K562 (cell line): ENCODE results near the gene MITF. TPM values are rescaled to one million over a fixed set of nuclear protein-coding genes. Genes with fewer than 3 reads are reported as not detected.
A peak's percentile ranks its signal among the peaks of the same experiment; 100 is the strongest.

ENCODE experiments used
- ATAC-seq: fragments of 200-7000 bp; cut with Tn5 transposase; 3 replicates; pipeline ENCODE4 v1.9.1; 2020; ENCODE audit warnings: moderate library complexity
- BruUV-seq: library from RNA; stranded (reverse); fragments of 400-500 nt; replicated peaks from 2 replicates; lab custom pipeline; 2021; lab: Mats Ljungman, UMichigan
- CTCF ChIA-PET: fragments of 300-600 bp; formaldehyde crosslinking; extraction: SDS; loops from one replicate; lab custom pipeline; 2021; ENCODE audit warnings: low intra/inter-chr PET ratio; lab: Yijun Ruan, JAX
- POLR2A ChIA-PET: fragments of 300-600, 350-650 bp; sonication (Branson Sonifier 250); formaldehyde crosslinking; extraction: SDS; loops from one replicate; lab custom pipeline; 2021; ENCODE audit warnings: antibody characterized with exemption, inconsistent platforms; lab: Yijun Ruan, JAX
- DNase-seq, 4 experiments: peaks; one replicate each; pipeline versions ENCODE4 v3.0.0 to v3.0.0-alpha.2; 2011 to 2018; ENCODE audit warnings: low spot score in 3 of 4, mixed read lengths in 3 of 4; ENCODE audit errors: extremely low read depth in 1 of 4
- FAIRE-seq: peaks from 2 replicates; lab custom pipeline; 2011; peaks lifted over from hg19 to GRCh38; lab: Jason Lieb, UNC
- H2AFZ ChIP-seq: 2 replicates; pipeline ENCODE4 v1.6.0; 2011; ENCODE audit warnings: low read depth, low read length, control low read depth, inconsistent platforms
- H3K27ac ChIP-seq: fragments of 200-600 bp; 3 replicates; pipeline ENCODE4 v1.8.0; 2011; ENCODE audit warnings: low read depth, mild to moderate bottlenecking, control low read depth, inconsistent platforms, low read length, moderate library complexity, mixed read lengths; ENCODE audit errors: extremely low read depth
- H3K27me3 ChIP-seq, 2 experiments: fragments of 300-600 bp in 1 of 2; 2 replicates in 1 of 2; 3 replicates in 1 of 2; pipeline versions ENCODE4 v1.6.0 to v1.8.0; 2011; ENCODE audit warnings: inconsistent platforms in 2 of 2, low read length in 2 of 2, mild to moderate bottlenecking in 1 of 2, mixed read lengths in 1 of 2, moderate library complexity in 1 of 2; ENCODE audit not compliant: control insufficient read depth in 2 of 2, insufficient read depth in 2 of 2
- H3K36me3 ChIP-seq: fragments of 300-600 bp; 3 replicates; pipeline ENCODE4 v1.8.0; 2011; ENCODE audit warnings: mild to moderate bottlenecking, low read length, inconsistent platforms; ENCODE audit not compliant: control insufficient read depth, insufficient read depth
- H3K4me1 ChIP-seq, 2 experiments: fragments of 200-600 bp in 1 of 2; replicated peaks in 1 of 2; 2 replicates in 1 of 2; 3 replicates in 1 of 2; pipeline versions ENCODE4 v1.5.1 to v1.8.0; 2011; ENCODE audit warnings: inconsistent platforms in 2 of 2, low read length in 2 of 2, mild to moderate bottlenecking in 1 of 2, mixed read lengths in 1 of 2, moderate library complexity in 1 of 2; ENCODE audit not compliant: control insufficient read depth in 2 of 2, insufficient read depth in 2 of 2
- H3K4me2 ChIP-seq: 2 replicates; pipeline ENCODE4 v1.6.1; 2011; ENCODE audit warnings: low read length, control low read depth, inconsistent platforms, mixed read lengths; ENCODE audit not compliant: insufficient read depth
- H3K4me3 ChIP-seq: fragments of 200-600 bp; sonication (generic), shearing (Covaris generic); 2 replicates; pipeline ENCODE4 v1.5.1; 2016; ENCODE audit warnings: control low read depth, inconsistent platforms
- H3K79me2 ChIP-seq: fragments of 200-600 bp; 3 replicates; pipeline ENCODE4 v1.8.0; 2011; ENCODE audit warnings: low read length, inconsistent platforms; ENCODE audit not compliant: control insufficient read depth, insufficient read depth
- H3K9ac ChIP-seq, 2 experiments: 2 replicates each; pipeline versions ENCODE4 v1.6.0 to v1.6.1; 2011; ENCODE audit warnings: low read depth in 2 of 2, low read length in 2 of 2, control low read depth in 1 of 2, inconsistent platforms in 1 of 2, mild to moderate bottlenecking in 1 of 2, mixed read lengths in 1 of 2; ENCODE audit not compliant: insufficient read depth in 1 of 2
- H3K9me1 ChIP-seq: one replicate; pipeline ENCODE4 v1.6.0; 2011; ENCODE audit warnings: inconsistent platforms, mild to moderate bottlenecking, low read length, moderate library complexity; ENCODE audit not compliant: control insufficient read depth, insufficient read depth
- H3K9me3 ChIP-seq: replicated peaks from 2 replicates; pipeline ENCODE4 v1.5.1; 2011; ENCODE audit warnings: low read depth, low read length, inconsistent platforms; ENCODE audit not compliant: control insufficient read depth, insufficient read depth
- H4K20me1 ChIP-seq: replicated peaks from 2 replicates; pipeline ENCODE4 v1.6.1; 2011; ENCODE audit warnings: low read length, inconsistent platforms, mixed read lengths; ENCODE audit not compliant: control insufficient read depth, insufficient read depth
- CHD4 ChIP-seq: fragments of 200-600 bp; sonication (generic); IDR thresholded peaks from 3 replicates; pipeline ENCODE4 v1.6.1; 2012; ENCODE audit warnings: low read depth, mild to moderate bottlenecking, mixed read lengths, low read length, inconsistent platforms; ENCODE audit not compliant: insufficient read depth, insufficient replicate concordance, poor library complexity, severe bottlenecking
- FOXP1 ChIP-seq: sonication (generic); formaldehyde crosslinking; IDR thresholded peaks from 2 replicates; pipeline ENCODE4 v1.8.0; 2022; ENCODE audit warnings: mild to moderate bottlenecking, missing genetic modification reagents
- GABPB1 ChIP-seq: sonication (generic); formaldehyde crosslinking; IDR thresholded peaks from 2 replicates; pipeline ENCODE4 v1.8.0; 2022; ENCODE audit warnings: mild to moderate bottlenecking, missing genetic modification reagents
- HDAC2 ChIP-seq: fragments of 450-650 bp; IDR thresholded peaks from 2 replicates; pipeline ENCODE4 v1.6.1; 2016; ENCODE audit warnings: mild to moderate bottlenecking
- KDM1A ChIP-seq, 2 experiments: fragments of 450-650 bp; IDR thresholded peaks; 2 replicates each; pipeline ENCODE4 v1.6.1; 2016; ENCODE audit warnings: mild to moderate bottlenecking in 2 of 2
- LEF1 ChIP-seq: fragments of 450-650 bp; IDR thresholded peaks from 2 replicates; pipeline ENCODE4 v1.6.1; 2016; ENCODE audit warnings: mild to moderate bottlenecking
- NFIC ChIP-seq: fragments of 450-650 bp; IDR thresholded peaks from 2 replicates; pipeline ENCODE4 v1.6.1; 2017; ENCODE audit warnings: mild to moderate bottlenecking, inconsistent platforms
- TAF9B ChIP-seq: fragments of 450-650 bp; IDR thresholded peaks from 2 replicates; pipeline ENCODE4 v1.6.1; 2018; ENCODE audit warnings: mild to moderate bottlenecking; ENCODE audit not compliant: partially characterized antibody
- ZKSCAN3 ChIP-seq: fragments of 250-450 bp; sonication (Bioruptor Pico); IDR thresholded peaks from 2 replicates; pipeline ENCODE4 v1.4.0; 2020
- WGBS: fragments of 100-300 bp; shearing (Covaris generic); methylation state at CpG from one replicate; pipeline ENCODE4 v1.1.6; 2016; ENCODE audit warnings: low coverage, mixed read lengths; ENCODE audit not compliant: insufficient coverage; ENCODE audit errors: missing lambda C conversion rate; 5-methylcytosine and 5-hydroxymethylcytosine counted together
- in situ Hi-C: fragments of 300-500 bp; cut with MboI; formaldehyde crosslinking; loops from 4 replicates; pipeline ENCODE4 v1.15.0; 2018; ENCODE audit warnings: inconsistent platforms, mixed read lengths
- intact Hi-C: fragments of 100-400 bp; cut with micrococcal nuclease; formaldehyde crosslinking; loops from 2 replicates; pipeline ENCODE4 v1.14.2; 2022
- polyA plus RNA-seq, 8 experiments: library from polyadenylated mRNA; depleted of rRNA in 4 of 8; stranded (reverse) in 5 of 8; unstranded in 3 of 8; fragments of >200 nt; fragmentation: Nextera tagmentation in 2 of 8; fragmentation: Illumina TruSeq in 1 of 8; extraction: Ambion mirVana in 2 of 8; extraction: Trizol in 1 of 8; gene quantifications; 2 replicates each; pipeline versions ENCODE4 v1.2.1 to v1.2.3, GENCODE V29; 2011 to 2014; ENCODE audit warnings: inconsistent platforms in 1 of 8, missing spikeins in 1 of 8
- total RNA-seq, 7 experiments: library from RNA; depleted of rRNA in 6 of 7; stranded (reverse); fragments of >200 nt in 6 of 7; fragmentation: Illumina TruSeq in 2 of 7; extraction: Trizol in 2 of 7; gene quantifications; 2 replicates each; pipeline versions ENCODE4 v1.2.1 to v1.2.3, GENCODE V29; 2011 to 2021; ENCODE audit warnings: low replicate concordance in 1 of 7
- TF ChIP-seq, protein P1 (sequence below): sonication (generic); formaldehyde crosslinking; IDR thresholded peaks from 2 replicates; pipeline ENCODE4 v1.8.1; 2023; ENCODE audit warnings: mild to moderate bottlenecking, missing genetic modification reagents

The MITF gene
- total and polyA plus RNA-seq, 9 of the 15 experiments (the other 6 are each of a cell fraction or from before 2014, with no cell fraction given): 5.6 to 14.9 (median 11.1) TPM

DNA sequence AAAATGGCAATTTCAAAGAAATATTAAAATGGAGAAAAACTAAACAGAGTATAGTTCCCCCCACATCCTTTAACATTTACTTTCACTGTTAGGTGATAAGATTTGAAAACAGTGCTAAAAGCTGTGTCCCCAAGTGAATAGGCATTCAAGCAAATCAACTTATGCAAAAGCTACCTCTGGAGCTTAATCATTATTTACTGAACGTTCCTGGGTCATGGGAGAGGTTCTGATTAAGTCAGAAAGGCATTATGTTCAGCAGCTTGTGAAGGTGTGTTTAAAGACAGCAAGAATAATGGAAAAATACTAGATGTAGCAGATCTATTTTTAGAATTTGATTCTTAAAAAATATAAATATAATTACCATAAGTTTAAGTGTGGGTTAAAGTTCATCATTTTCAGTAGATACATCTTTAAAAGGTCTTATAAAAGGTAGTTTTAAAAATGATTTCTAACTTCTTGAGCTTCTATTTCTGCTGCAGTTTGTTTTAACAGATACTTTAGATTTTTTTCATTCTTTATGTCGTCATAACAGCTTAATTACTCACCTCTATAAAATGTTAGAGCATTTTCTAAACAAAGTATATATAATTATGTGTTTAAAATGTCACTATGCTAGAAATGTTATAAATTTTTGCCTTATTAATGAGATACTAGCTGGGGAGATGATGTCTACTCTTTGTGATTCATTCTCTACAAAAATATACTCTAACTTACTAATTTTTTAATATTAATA lies 127.9 kb downstream of the MITF start:
- Histone ChIP-seq H3K79me2 (0 out of 3 replicates have a peak, but pooled peaks cover 7% of the 10 kb centered on the region), H3K4me3 (no peak overlapping the region), H3K9me1 (no peaks in the 10 kb centered on the region), H3K9ac (no peak overlapping the region), H3K27ac (no peak overlapping the region), H2AFZ (no peak overlapping the region), H3K36me3 (no peaks in the 10 kb centered on the region), H3K9me3 (no peaks in the 10 kb centered on the region), H3K4me2 (no peak overlapping the region), H3K27me3 (no peaks in the 10 kb centered on the region), H4K20me1 (no peaks in the 10 kb centered on the region), H3K4me1 (peaks cover 3 to 12% of the 10 kb centered on the region in 2 experiments; a peak in 3 of 5 replicates)
- POLR2A ChIA-PET: interaction anchor here (0.6 to 1.1 kb wide), 3 partner anchors 8 to 585 kb away, joined by 3 read pairs; no protein-coding TSS in a partner anchor
- 35% methylated on average over 2 of the region's 2 CpGs for WGBS
- BruUV-seq: TSS peak; percentile 32
- intact Hi-C loops: no loop called here
- TF ChIP-seq LEF1: no peak
- TF ChIP-seq CHD4: no peak
- no peak for TF ChIP-seq TAF9B
- TF ChIP-seq, protein P1, sequence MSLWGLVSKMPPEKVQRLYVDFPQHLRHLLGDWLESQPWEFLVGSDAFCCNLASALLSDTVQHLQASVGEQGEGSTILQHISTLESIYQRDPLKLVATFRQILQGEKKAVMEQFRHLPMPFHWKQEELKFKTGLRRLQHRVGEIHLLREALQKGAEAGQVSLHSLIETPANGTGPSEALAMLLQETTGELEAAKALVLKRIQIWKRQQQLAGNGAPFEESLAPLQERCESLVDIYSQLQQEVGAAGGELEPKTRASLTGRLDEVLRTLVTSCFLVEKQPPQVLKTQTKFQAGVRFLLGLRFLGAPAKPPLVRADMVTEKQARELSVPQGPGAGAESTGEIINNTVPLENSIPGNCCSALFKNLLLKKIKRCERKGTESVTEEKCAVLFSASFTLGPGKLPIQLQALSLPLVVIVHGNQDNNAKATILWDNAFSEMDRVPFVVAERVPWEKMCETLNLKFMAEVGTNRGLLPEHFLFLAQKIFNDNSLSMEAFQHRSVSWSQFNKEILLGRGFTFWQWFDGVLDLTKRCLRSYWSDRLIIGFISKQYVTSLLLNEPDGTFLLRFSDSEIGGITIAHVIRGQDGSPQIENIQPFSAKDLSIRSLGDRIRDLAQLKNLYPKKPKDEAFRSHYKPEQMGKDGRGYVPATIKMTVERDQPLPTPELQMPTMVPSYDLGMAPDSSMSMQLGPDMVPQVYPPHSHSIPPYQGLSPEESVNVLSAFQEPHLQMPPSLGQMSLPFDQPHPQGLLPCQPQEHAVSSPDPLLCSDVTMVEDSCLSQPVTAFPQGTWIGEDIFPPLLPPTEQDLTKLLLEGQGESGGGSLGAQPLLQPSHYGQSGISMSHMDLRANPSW: no peak
- TF ChIP-seq GABPB1 (CRISPR knock-in tag): no peak
- TF ChIP-seq NFIC: no peak
- TF ChIP-seq ZKSCAN3 (CRISPR knock-in tag): no peak
- TF ChIP-seq FOXP1 (CRISPR knock-in tag): no peak
- no peak for TF ChIP-seq HDAC2
- TF ChIP-seq KDM1A (IDR thresholded peaks at IDR 0.05): no peak
- in situ Hi-C loops: no loop called here
- ATAC-seq (no peak), DNase-seq (no peak), FAIRE-seq (no peak)
- CTCF ChIA-PET: no interaction called here
